Ovary (tissue), 3 donors: ENCODE data around the gene SOS2.

ENCODE experiments used
- CTCF ChIP-seq, 3 donors: fragments of 450-650 bp in 2 of 3; fragments of 200-600 bp in 1 of 3; IDR thresholded peaks; one replicate each; pipeline versions ENCODE4 v1.5.1 to v1.8.0; 2016 to 2022; ENCODE audit warnings: antibody characterized with exemption in 3 of 3, mild to moderate bottlenecking in 1 of 3
- POLR2A ChIP-seq: fragments of 450-650 bp; IDR thresholded peaks from one replicate; pipeline ENCODE4 v1.6.1; 2017; ENCODE audit warnings: antibody characterized with exemption, mild to moderate bottlenecking, moderate library complexity
- donor health status: DM: no; HTN: no; CAD: no.

GRCh38 chr14:50173891-50174290, 57.5 kb downstream of the SOS2 start:
- TF ChIP-seq POLR2A: no peak
- no peak for TF ChIP-seq CTCF (IDR thresholded peaks at IDR 0.05)
